Stimulated activated CD4-positive, alpha-beta T cell treated with anti-CD3 and anti-CD28 coated beads, Interleukin-1b, Interleukin-23, amount 100 ng/mL, for 1 hour (primary cell): ENCODE measurements around the gene AP1S1.

Source experiments
- DNase-seq, 2 donors: peaks; one replicate each; pipeline ENCODE4 v3.0.0-alpha.2; 2020; ENCODE audit warnings: low read depth in 2 of 2

The AP1S1 gene

GRCh38 chr7:101156866-101157589, 2.8 kb downstream of the AP1S1 start:
- no peak for DNase-seq

- DNase-seq: no peak
Measured at GRCh38 chr7:101159696-101160674, 5.7 kb downstream of the AP1S1 start.

- DNase-seq: no peak
Measured at GRCh38 chr7:101160910-101161309, 6.6 kb downstream of the AP1S1 start.

- DNase-seq: no peak
Measured at GRCh38 chr7:101161692-101162471, 7.6 kb downstream of the AP1S1 start.

- no peak for DNase-seq
Measured at GRCh38 chr7:101162551-101163278, 8.4 kb downstream of the AP1S1 start.

GRCh38 chr7:101163279-101164070, 9.2 kb downstream of the AP1S1 start:
- no peak for DNase-seq

GRCh38 chr7:101164071-101164840, 10.0 kb downstream of the AP1S1 start:
- no peak for DNase-seq

GRCh38 chr7:101165075-101165957, 11.0 kb downstream of the AP1S1 start, which contains the start of gene VGF:
TSS of gene VGF (minus strand) at chr7:101165569. CDS start at chr7:101164843, 726 bp downstream.
- peak; percentile 81 to 82 for DNase-seq

- DNase-seq: no peak
Measured at GRCh38 chr7:101165958-101166647, 11.8 kb downstream of the AP1S1 start.

- no peak for DNase-seq
Measured at GRCh38 chr7:101166648-101166908, 12.3 kb downstream of the AP1S1 start.

- no peak for DNase-seq
Measured at GRCh38 chr7:101166909-101167644, 12.8 kb downstream of the AP1S1 start.

- DNase-seq: no peak
Measured at GRCh38 chr7:101167645-101168411, 13.6 kb downstream of the AP1S1 start.

- DNase-seq: no peak
Measured at GRCh38 chr7:101168412-101169049, 14.3 kb downstream of the AP1S1 start.

GRCh38 chr7:101169110-101169837, 15.0 kb downstream of the AP1S1 start:
- no peak for DNase-seq

- DNase-seq: peak; percentile 63 to 79
Measured at GRCh38 chr7:101169838-101170551, 15.7 kb downstream of the AP1S1 start.
